ENCODE measurements around the gene BANP. TPM values are rescaled to one million over a fixed set of nuclear protein-coding genes. Genes with fewer than 3 reads are reported as not detected.

Gene BANP
- total and polyA plus RNA-seq, 2 donors (not counting 3 experiments of a cell fraction or from before 2014, with no cell fraction given): 22.4 to 33.8 TPM

DNA sequence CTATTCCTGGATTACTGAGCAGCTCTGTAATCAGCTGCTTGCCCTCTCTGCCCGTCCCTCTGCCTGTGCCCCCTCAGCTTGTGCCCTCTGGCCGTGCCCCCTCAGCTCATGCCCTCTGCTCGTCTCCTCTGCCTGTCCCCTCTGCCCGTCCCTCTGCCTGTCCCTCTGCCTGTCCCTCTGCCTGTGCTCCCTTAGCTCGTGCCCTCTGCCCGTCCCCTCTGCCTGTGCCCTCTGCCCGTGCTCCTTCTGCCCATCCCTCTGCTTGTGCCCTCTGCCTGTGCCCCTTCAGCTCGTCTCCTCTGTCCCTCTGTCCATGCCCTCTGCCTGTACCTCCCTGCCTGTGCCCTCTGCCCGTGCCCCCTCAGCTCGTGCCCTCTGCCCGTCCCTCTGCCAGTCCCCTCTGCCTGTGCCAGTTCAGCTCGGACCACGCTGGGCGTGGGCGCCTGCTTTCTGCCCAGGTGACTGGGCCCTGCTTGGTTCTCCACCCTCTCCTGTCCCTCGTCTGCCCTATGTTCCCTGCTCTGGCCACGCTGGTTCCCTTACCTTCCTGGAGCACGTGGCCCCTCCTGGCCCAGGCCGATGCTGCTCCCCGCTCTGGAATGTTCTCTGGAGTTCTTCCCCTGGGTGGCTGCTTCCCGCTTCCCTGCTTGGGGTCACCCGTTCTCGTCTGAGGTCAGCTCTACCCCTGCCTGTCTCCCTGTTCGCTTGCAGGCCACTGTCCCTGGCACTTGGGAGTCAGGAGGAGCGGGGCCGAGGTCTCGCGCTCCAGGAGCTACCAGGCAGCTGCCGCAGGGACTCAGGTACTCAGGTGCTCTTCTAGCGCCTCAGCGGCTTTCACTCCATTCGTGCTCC is 63.9 kb downstream of the BANP start:
- DNase-seq (ENCODE audit: low read depth, low spot score): no peak
- ChIA-PET POLR2A (no interaction called here), CTCF (interaction anchor here (0.7 kb wide), 1 partner anchor 356 kb away, joined by 3 read pairs; no protein-coding TSS in a partner anchor)
- intact Hi-C loops (cut with micrococcal nuclease) (no loop called here), dilution Hi-C loops (cut with MboI; ENCODE audit: extremely low pct_ligation_motif_present, low sequenced_read_pairs) (no loop called here)
- peaks cover 2 to 5% of the 10 kb centered on the region in 2 experiments for H3K36me3 ChIP-seq (ENCODE audit: control insufficient read depth in 2 of 2, extremely low read depth in 1 of 2, insufficient read depth in 2 of 2, low read length in 2 of 2)
- FAIRE-seq: no peak
- H3K4me2 ChIP-seq (ENCODE audit: insufficient read depth, low read length): no peak overlapping the region
- H3K79me2 ChIP-seq (ENCODE audit: control insufficient read depth, insufficient read depth, low read length): no peaks in the 10 kb centered on the region
- no peaks in the 10 kb centered on the region for H3K9me3 ChIP-seq (replicated peaks; ENCODE audit: control insufficient read depth, insufficient read depth, low read length)
- TF ChIP-seq POLR2AphosphoS5 (IDR thresholded peaks at IDR 0.05; ENCODE audit: insufficient read depth, low read depth, low read length) (no peak), GATA2 (IDR thresholded peaks at IDR 0.05; ENCODE audit: insufficient read depth, insufficient read length, low read depth, low read length) (no peak)
- no peak overlapping the region for H3K4me3 ChIP-seq (replicated peaks in 1 of 3; ENCODE audit: insufficient read depth in 1 of 3, low read depth in 1 of 3, low read length in 3 of 3)
- H2AFZ ChIP-seq (ENCODE audit: low read depth, low read length): no peak overlapping the region
- no peak overlapping the region for H3K27ac ChIP-seq (ENCODE audit: insufficient read depth, low read depth, low read length)
- H3K9me1 ChIP-seq (replicated peaks; ENCODE audit: control insufficient read depth, extremely low read depth, insufficient read depth, low read length): no peaks in the 10 kb centered on the region
- H3K9ac ChIP-seq (replicated peaks; ENCODE audit: extremely low read depth, insufficient read depth, low read length): no peak overlapping the region
- no peaks in the 10 kb centered on the region for H4K20me1 ChIP-seq (replicated peaks; ENCODE audit: control insufficient read depth, extremely low read depth, insufficient read depth, low read length)
- H3K4me1 ChIP-seq (ENCODE audit: control insufficient read depth, extremely low read depth, insufficient read depth, low read length): no peaks in the 10 kb centered on the region
- no TSS peak for BruUV-seq (replicated peaks)
- no peaks in the 10 kb centered on the region for H3K27me3 ChIP-seq (ENCODE audit: control insufficient read depth in 2 of 2, insufficient read depth in 2 of 2, low read length in 2 of 2)

DNA sequence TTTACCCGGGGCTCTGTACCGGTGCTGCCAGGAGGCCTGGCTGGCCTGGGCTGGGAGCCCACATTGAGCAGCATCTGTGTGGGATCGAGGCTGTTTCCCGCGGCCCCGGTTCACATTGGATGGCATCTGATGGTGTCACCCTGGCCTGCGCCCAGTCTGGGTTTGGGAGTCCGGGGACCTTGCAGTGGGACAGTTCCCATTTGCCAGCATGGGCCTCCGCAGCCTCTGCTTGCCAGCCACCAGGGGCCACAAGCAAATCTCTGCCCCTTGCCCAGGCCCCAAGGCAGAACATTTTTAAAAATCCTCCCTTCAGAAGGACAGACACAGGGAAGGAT is 64.5 kb downstream of the BANP start:
- no peak for FAIRE-seq
- dilution Hi-C loops (cut with MboI; ENCODE audit: extremely low pct_ligation_motif_present, low sequenced_read_pairs): no loop called here
- intact Hi-C loops (cut with micrococcal nuclease): no loop called here

More for the DNA sequence above, 64.5 kb downstream of the BANP start:
- Histone ChIP-seq H3K27ac (ENCODE audit: insufficient read depth, low read depth, low read length) (no peak overlapping the region), H3K36me3 (ENCODE audit: control insufficient read depth in 2 of 2, extremely low read depth in 1 of 2, insufficient read depth in 2 of 2, low read length in 2 of 2) (peaks cover 2% of the 10 kb centered on the region in 2 experiments), H3K4me3 (replicated peaks in 1 of 3; ENCODE audit: insufficient read depth in 1 of 3, low read depth in 1 of 3, low read length in 3 of 3) (no peak overlapping the region), H3K9me3 (replicated peaks; ENCODE audit: control insufficient read depth, insufficient read depth, low read length) (no peaks in the 10 kb centered on the region), H3K4me1 (ENCODE audit: control insufficient read depth, extremely low read depth, insufficient read depth, low read length) (no peaks in the 10 kb centered on the region), H3K9ac (replicated peaks; ENCODE audit: extremely low read depth, insufficient read depth, low read length) (no peak overlapping the region), H3K9me1 (replicated peaks; ENCODE audit: control insufficient read depth, extremely low read depth, insufficient read depth, low read length) (no peaks in the 10 kb centered on the region), H3K79me2 (ENCODE audit: control insufficient read depth, insufficient read depth, low read length) (no peaks in the 10 kb centered on the region), H3K4me2 (ENCODE audit: insufficient read depth, low read length) (no peak overlapping the region), H4K20me1 (replicated peaks; ENCODE audit: control insufficient read depth, extremely low read depth, insufficient read depth, low read length) (no peaks in the 10 kb centered on the region), H2AFZ (ENCODE audit: low read depth, low read length) (no peak overlapping the region), H3K27me3 (ENCODE audit: control insufficient read depth in 2 of 2, insufficient read depth in 2 of 2, low read length in 2 of 2) (no peaks in the 10 kb centered on the region)
- ChIA-PET CTCF (no interaction called here), POLR2A (no interaction called here)
- no TSS peak for BruUV-seq (replicated peaks)
- TF ChIP-seq, protein P1, sequence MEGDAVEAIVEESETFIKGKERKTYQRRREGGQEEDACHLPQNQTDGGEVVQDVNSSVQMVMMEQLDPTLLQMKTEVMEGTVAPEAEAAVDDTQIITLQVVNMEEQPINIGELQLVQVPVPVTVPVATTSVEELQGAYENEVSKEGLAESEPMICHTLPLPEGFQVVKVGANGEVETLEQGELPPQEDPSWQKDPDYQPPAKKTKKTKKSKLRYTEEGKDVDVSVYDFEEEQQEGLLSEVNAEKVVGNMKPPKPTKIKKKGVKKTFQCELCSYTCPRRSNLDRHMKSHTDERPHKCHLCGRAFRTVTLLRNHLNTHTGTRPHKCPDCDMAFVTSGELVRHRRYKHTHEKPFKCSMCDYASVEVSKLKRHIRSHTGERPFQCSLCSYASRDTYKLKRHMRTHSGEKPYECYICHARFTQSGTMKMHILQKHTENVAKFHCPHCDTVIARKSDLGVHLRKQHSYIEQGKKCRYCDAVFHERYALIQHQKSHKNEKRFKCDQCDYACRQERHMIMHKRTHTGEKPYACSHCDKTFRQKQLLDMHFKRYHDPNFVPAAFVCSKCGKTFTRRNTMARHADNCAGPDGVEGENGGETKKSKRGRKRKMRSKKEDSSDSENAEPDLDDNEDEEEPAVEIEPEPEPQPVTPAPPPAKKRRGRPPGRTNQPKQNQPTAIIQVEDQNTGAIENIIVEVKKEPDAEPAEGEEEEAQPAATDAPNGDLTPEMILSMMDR (IDR thresholded peaks at IDR 0.05; ENCODE audit: extremely low read depth in 1 of 2, insufficient read depth in 1 of 2, low read depth in 1 of 2, low read length in 2 of 2): no peak
- no peak for TF ChIP-seq MYC (IDR thresholded peaks at IDR 0.05; ENCODE audit: low read depth, low read length)
- no peak for TF ChIP-seq EZH2 (IDR thresholded peaks at IDR 0.05; ENCODE audit: borderline replicate concordance, low read depth, low read length, severe bottlenecking)
- no peak for TF ChIP-seq JUN (IDR thresholded peaks at IDR 0.05; ENCODE audit: borderline replicate concordance, insufficient read depth, insufficient read length, low read depth)
- no peak for TF ChIP-seq POLR2AphosphoS5 (IDR thresholded peaks at IDR 0.05; ENCODE audit: insufficient read depth, low read depth, low read length)
- TF ChIP-seq POLR2A (IDR thresholded peaks at IDR 0.05; ENCODE audit: low read depth, low read length): no peak
- TF ChIP-seq, protein P2, sequence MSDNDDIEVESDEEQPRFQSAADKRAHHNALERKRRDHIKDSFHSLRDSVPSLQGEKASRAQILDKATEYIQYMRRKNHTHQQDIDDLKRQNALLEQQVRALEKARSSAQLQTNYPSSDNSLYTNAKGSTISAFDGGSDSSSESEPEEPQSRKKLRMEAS (IDR thresholded peaks at IDR 0.05; ENCODE audit: insufficient read depth, insufficient read length): no peak
- no peak for TF ChIP-seq GATA2 (IDR thresholded peaks at IDR 0.05; ENCODE audit: insufficient read depth, insufficient read length, low read depth, low read length)
- no peak for TF ChIP-seq FOS (IDR thresholded peaks at IDR 0.05; ENCODE audit: borderline replicate concordance, insufficient read depth, low read length)
- no peak for DNase-seq (ENCODE audit: low read depth, low spot score)

Measured in endothelial cell of umbilical vein (primary cell).